Measurements from ENCODE around the gene SLC51B. TPM values are rescaled to one million over a fixed set of nuclear protein-coding genes. Genes with fewer than 3 reads are reported as not detected.

The SLC51B gene
- total RNA-seq, 1 donor from 2014 or later, result not detected

DNA sequence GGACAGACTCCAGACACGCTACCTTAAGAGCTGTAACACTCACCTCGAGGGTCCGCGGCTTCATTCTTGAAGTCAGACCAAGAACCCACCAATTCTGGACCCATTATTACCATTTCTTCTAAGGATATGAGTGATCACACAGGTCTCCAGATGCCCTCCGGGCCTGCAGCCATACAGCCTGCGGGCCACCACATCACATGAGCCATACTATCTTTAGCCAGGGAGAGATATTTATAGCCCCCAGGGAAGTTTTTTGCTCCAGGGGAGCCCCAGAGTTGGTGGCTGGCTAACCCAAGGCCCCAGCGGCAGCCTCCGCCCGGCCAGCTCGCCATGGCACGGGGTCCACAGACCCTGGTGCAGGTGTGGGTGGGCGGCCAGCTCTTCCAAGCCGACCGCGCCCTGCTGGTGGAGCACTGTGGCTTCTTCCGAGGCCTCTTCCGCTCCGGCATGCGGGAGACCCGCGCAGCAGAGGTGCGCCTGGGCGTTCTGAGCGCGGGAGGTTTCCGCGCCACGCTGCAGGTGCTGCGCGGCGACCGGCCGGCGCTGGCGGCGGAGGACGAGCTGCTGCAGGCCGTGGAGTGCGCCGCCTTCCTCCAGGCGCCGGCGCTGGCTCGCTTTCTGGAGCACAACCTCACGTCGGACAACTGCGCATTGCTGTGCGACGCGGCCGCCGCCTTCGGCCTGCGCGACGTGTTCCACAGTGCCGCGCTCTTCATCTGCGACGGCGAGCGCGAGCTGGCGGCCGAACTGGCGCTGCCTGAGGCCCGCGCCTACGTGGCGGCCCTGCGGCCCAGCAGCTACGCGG is 31.5 kb downstream of the SLC51B start, which contains the start of gene KBTBD13:
Gene KBTBD13, plus strand, starts transcription at position 261 of the 805 bp plus-strand sequence. Its CDS starts 70 bp downstream, at position 331.
- Mint-ChIP-seq H3K4me3 (ENCODE audit: unreplicated experiment) (no peak within 1 kb of the TSS), H3K9me3 (ENCODE audit: unreplicated experiment) (no peaks in the 10 kb centered on the region), H3K27ac (ENCODE audit: unreplicated experiment) (no peak within 1 kb of the TSS), H3K4me1 (ENCODE audit: unreplicated experiment) (peaks cover 7% of the 10 kb centered on the region), H3K27me3 (ENCODE audit: unreplicated experiment) (peaks cover 12% of the 10 kb centered on the region), H3K36me3 (ENCODE audit: unreplicated experiment) (no peaks in the 10 kb centered on the region)
- TF ChIP-seq CTCF (IDR thresholded peaks at IDR 0.05), result no peak
- no peak for DNase-seq (ENCODE audit: extremely low spot score, unreplicated experiment)

DNA sequence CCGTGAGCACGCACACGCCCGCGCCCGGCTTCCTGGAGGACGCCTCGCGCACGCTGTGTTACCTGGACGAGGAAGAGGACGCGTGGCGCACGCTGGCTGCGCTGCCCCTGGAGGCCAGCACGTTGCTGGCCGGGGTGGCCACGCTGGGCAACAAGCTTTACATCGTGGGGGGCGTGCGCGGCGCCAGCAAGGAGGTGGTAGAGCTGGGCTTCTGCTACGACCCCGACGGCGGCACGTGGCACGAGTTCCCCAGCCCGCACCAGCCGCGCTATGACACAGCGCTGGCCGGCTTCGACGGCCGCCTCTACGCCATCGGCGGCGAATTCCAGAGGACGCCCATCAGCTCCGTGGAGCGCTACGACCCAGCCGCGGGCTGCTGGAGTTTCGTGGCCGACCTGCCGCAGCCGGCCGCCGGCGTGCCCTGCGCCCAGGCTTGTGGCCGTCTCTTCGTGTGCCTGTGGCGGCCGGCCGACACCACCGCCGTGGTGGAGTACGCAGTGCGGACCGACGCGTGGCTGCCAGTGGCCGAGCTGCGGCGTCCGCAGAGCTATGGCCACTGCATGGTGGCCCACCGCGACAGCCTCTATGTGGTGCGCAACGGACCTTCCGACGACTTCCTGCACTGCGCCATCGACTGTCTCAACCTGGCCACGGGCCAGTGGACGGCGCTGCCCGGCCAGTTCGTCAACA is 32.2 kb downstream of the SLC51B start:
- H3K9me3 Mint-ChIP-seq (ENCODE audit: unreplicated experiment), result no peaks in the 10 kb centered on the region
- no peaks in the 10 kb centered on the region for H3K36me3 Mint-ChIP-seq (ENCODE audit: unreplicated experiment)
- no peak for TF ChIP-seq CTCF (IDR thresholded peaks at IDR 0.05)
- no peak for DNase-seq (ENCODE audit: extremely low spot score, unreplicated experiment)
- H3K27ac Mint-ChIP-seq (ENCODE audit: unreplicated experiment), result no peak overlapping the region
- peaks cover 4% of the 10 kb centered on the region for H3K4me1 Mint-ChIP-seq (ENCODE audit: unreplicated experiment)
- peaks cover 14% of the 10 kb centered on the region for H3K27me3 Mint-ChIP-seq (ENCODE audit: unreplicated experiment)
- H3K4me3 Mint-ChIP-seq (ENCODE audit: unreplicated experiment), result no peak overlapping the region

- TF ChIP-seq CTCF (IDR thresholded peaks at IDR 0.05), result no peak
- H3K27me3 Mint-ChIP-seq (ENCODE audit: unreplicated experiment), result peaks cover 20% of the 10 kb centered on the region
- H3K9me3 Mint-ChIP-seq (ENCODE audit: unreplicated experiment), result no peaks in the 10 kb centered on the region
- H3K27ac Mint-ChIP-seq (ENCODE audit: unreplicated experiment), result no peak overlapping the region
- H3K4me1 Mint-ChIP-seq (ENCODE audit: unreplicated experiment), result peaks cover 9% of the 10 kb centered on the region
- H3K36me3 Mint-ChIP-seq (ENCODE audit: unreplicated experiment), result no peaks in the 10 kb centered on the region
- H3K4me3 Mint-ChIP-seq (ENCODE audit: unreplicated experiment), result no peak overlapping the region
- DNase-seq (ENCODE audit: extremely low spot score, unreplicated experiment), result no peak
Measured at GRCh38 chr15:65077981-65078352, 32.8 kb downstream of the SLC51B start.

DNA sequence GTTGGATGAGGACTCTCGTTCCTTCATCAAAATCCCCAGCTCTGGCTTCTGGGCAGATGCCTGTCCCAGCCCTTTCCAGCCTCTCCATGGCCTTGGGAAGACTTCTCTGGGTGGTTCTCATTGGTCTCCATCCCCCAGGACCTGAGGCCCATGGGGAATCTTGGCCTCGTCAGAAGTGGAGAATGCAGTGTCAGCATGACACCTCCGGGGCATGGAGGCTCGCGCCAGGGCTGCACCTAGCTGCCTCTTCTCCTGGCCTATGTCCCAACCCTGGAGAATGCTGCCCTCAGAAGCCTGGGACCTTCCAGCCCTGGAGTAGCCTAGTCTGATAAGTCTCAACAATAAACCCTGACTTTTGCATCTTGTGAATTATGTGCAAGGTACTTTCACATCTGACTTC is 34.4 kb downstream of the SLC51B start:
- H3K27me3 Mint-ChIP-seq (ENCODE audit: unreplicated experiment), result peaks cover 32% of the 10 kb centered on the region
- TF ChIP-seq CTCF (IDR thresholded peaks at IDR 0.05), result no peak
- no peaks in the 10 kb centered on the region for H3K9me3 Mint-ChIP-seq (ENCODE audit: unreplicated experiment)
- no peaks in the 10 kb centered on the region for H3K36me3 Mint-ChIP-seq (ENCODE audit: unreplicated experiment)
- H3K4me3 Mint-ChIP-seq (ENCODE audit: unreplicated experiment), result no peak overlapping the region
- H3K4me1 Mint-ChIP-seq (ENCODE audit: unreplicated experiment), result peaks cover 11% of the 10 kb centered on the region
- no peak for DNase-seq (ENCODE audit: extremely low spot score, unreplicated experiment)
- no peak overlapping the region for H3K27ac Mint-ChIP-seq (ENCODE audit: unreplicated experiment)

DNA sequence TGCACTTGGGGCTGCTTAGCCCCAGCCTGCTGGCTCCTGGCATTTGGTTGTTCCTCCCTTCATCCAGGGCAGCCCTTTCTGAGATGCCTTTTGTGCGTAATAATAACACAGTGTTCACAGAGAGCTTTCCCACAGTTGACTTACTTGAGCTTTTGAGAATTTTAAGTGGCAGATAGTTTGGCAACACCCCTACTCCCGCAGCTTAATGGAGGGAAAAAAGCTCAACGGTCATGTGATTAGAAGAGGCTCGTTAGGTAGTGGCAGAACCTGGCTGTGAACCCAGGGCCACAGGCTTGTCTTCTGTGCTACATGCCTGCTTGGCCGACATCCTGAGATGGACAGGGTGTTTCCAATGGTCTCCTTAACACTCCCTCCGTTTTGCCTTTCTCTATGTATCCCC is 36.1 kb downstream of the SLC51B start:
- no peaks in the 10 kb centered on the region for H3K36me3 Mint-ChIP-seq (ENCODE audit: unreplicated experiment)
- peaks cover 35% of the 10 kb centered on the region for H3K27me3 Mint-ChIP-seq (ENCODE audit: unreplicated experiment)
- no peak overlapping the region for H3K4me3 Mint-ChIP-seq (ENCODE audit: unreplicated experiment)
- no peak overlapping the region for H3K27ac Mint-ChIP-seq (ENCODE audit: unreplicated experiment)
- H3K4me1 Mint-ChIP-seq (ENCODE audit: unreplicated experiment), result peaks cover 21% of the 10 kb centered on the region
- no peak for TF ChIP-seq CTCF (IDR thresholded peaks at IDR 0.05)
- DNase-seq (ENCODE audit: extremely low spot score, unreplicated experiment), result no peak
- no peaks in the 10 kb centered on the region for H3K9me3 Mint-ChIP-seq (ENCODE audit: unreplicated experiment)

Data from osteocyte (in vitro differentiated cells).